NCI-H526 (cell line): ENCODE results near the gene PALM.
"Not testable (repeated sequence)": the region's sequence is repeated elsewhere in the genome, so short reads cannot be mapped to it uniquely, and the experiment has no call there.

ENCODE experiments used
- DNase-seq, 2 experiments: peaks; one replicate each; lab custom pipeline; 2025; lab: John Stamatoyannopoulos, UW

The PALM gene

DNA sequence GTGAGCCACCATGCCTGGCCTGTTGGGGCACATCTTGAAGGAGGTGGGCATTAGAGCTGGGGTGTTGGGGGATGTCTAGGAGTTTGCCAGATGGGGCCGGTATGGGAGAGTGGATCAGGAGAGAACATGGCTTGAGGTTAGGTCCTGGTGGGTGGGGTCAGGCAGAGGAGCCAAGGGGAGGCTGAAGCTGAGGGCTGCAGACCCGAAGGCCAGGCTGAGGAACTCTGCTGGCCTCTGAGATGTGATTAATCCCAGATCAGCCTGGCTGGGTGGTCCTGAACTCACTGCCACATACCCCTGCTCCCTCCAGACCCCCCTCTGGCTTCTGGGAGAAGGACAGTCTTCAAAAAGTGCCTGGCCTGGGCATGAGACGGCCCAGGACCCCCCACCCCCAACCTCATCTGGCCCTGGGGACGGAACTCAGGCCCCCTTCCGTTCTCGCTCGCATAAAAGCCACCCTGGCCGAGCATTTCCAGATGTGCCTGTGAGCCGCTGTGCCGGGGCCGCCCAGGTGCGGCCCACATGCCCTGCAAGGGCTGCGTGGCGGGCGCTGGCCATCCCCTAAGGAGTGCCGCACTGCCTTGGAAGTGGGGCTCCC is 29.8 kb upstream of the PALM start:
- DNase-seq, result no peak

GRCh38 chr19:679418-680286 is 29.1 kb upstream of the PALM start:
- peak in 1 of 2 experiments; percentile 34 for DNase-seq

- DNase-seq, result peak; percentile 88 to 96
These were observed 28.3 kb upstream of the PALM start for GRCh38 chr19:680287-681028.

DNA sequence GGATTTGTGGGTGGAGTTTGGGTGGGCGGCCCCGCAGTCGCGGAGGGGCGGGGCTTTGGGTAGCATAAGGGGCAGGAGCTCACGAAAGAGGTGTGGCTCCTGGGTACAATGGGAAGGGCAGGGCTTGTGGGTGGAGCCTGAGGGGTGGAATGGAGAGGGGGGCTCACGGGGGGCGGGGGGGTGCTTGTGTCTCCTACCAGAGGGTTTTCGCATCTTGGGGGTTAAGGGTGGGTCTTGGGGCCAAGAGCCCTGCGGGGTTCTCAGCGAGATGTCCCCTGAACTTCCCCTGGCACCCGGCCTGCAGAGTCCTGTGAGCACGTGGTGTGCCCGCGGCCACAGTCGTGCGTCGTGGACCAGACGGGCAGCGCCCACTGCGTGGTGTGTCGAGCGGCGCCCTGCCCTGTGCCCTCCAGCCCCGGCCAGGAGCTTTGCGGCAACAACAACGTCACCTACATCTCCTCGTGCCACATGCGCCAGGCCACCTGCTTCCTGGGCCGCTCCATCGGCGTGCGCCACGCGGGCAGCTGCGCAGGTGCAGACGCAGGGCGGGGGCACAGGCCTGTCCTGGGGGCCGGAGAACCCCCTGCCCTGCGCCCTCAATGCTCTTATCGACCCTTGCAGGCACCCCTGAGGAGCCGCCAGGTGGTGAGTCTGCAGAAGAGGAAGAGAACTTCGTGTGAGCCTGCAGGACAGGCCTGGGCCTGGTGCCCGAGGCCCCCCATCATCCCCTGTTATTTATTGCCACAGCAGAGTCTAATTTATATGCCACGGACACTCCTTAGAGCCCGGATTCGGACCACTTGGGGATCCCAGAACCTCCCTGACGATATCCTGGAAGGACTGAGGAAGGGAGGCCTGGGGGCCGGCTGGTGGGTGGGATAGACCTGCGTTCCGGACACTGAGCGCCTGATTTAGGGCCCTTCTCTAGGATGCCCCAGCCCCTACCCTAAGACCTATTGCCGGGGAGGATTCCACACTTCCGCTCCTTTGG is 27.4 kb upstream of the PALM start:
- DNase-seq, result no peak

DNA sequence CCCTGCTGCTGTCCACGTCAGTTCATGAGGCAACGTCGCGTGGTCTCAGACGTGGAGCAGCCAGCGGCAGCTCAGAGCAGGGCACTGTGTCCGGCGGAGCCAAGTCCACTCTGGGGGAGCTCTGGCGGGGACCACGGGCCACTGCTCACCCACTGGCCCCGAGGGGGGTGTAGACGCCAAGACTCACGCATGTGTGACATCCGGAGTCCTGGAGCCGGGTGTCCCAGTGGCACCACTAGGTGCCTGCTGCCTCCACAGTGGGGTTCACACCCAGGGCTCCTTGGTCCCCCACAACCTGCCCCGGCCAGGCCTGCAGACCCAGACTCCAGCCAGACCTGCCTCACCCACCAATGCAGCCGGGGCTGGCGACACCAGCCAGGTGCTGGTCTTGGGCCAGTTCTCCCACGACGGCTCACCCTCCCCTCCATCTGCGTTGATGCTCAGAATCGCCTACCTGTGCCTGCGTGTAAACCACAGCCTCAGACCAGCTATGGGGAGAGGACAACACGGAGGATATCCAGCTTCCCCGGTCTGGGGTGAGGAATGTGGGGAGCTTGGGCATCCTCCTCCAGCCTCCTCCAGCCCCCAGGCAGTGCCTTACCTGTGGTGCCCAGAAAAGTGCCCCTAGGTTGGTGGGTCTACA is 25.9 kb upstream of the PALM start:
- no peak for DNase-seq

GRCh38 chr19:685454-685931 is 23.2 kb upstream of the PALM start:
- no peak for DNase-seq

GRCh38 chr19:686589-687297 is 22.0 kb upstream of the PALM start:
- DNase-seq, result no peak

- no peak for DNase-seq
These were observed 21.1 kb upstream of the PALM start for GRCh38 chr19:687569-688166.

GRCh38 chr19:688214-688613 is 20.5 kb upstream of the PALM start:
- no peak for DNase-seq

DNA sequence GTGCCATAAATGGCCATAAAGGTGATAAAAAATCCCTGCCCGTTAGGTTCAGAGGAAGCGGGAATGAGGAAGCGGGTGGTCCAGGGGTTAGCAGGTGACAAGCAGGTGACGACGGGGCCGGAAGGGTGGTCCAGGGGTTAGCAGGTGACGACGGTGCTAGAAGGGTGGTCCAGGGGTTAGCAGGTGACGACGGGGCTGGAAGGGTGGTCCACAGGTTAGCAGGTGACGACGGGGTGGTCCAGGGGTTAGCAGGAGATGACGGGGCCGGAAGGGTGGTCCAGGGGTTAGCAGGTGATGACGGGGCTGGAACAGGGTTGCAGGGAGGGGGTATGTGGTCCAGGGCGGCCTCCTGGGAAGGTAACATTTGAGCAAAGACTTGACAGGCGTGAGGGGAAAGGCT is 19.7 kb upstream of the PALM start:
- DNase-seq, result no peak

DNA sequence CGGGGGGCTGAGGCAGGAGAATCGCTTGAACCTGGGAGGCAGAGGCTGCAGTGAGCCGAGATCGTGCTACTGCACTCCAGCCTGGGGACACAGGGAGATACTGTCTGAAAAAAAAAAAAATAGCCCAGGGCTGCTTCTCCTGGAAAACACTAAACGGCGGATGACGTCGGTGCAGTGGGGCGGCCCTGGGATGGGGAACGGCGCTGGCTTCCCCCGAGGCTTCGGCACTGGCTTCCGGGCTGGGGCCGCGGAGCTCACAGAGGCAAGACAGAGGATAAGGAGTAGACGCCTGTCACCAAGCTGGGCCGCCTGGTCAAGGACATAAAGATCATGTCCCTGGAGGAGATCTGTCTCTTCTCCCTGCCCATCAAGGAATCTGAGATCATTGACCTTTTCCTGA is 18.5 kb upstream of the PALM start:
- no peak for DNase-seq

- no peak for DNase-seq
These were observed 14.0 kb upstream of the PALM start for GRCh38 chr19:694481-695351.

- no peak for DNase-seq
These were observed 13.3 kb upstream of the PALM start, which contains the start of gene PRSS57 for GRCh38 chr19:695352-695949. PRSS57 (minus strand) TSS chr19:695452; CDS start chr19:695430, 22 bp downstream.

DNA sequence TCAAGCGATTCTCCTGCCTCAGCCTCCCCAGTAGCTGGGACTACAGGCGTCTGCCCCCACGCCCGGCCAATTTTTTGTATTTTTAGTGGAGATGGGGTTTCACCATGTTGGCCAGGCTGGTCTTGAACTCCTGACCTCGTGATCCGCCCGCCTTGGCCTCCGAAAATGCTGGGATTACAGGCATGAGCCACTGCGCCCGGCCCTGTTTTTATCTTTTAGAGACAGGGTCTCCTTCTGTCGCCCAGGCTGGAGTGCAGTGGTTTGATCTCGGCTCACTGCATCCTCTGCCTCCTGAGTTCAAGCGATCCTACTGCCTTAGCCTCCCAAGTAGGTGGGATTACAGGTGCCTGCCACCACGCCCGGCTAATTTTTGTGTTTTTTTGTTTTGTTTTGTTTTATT is 10.2 kb upstream of the PALM start:
- DNase-seq, result not testable (repeated sequence)

DNA sequence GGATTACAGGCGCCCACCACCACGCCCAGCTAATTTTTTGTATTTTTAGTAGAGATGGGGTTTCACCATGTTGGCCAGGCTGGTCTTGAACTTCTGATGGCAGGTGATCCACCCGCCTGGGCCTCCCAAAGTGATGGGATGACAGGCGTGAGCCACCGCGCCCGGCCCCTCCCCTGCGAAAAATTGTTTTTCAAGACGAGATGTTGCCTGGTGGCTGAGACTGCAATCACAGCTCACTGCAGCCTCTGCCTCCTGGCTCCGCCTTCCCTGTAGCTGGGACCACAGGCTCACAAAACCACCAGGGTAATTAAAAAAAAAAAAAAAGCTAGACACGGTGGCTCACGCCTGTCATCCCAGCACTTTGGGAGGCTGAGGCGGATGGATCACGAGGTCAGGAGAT is 8.8 kb upstream of the PALM start:
- not testable (repeated sequence) for DNase-seq

DNA sequence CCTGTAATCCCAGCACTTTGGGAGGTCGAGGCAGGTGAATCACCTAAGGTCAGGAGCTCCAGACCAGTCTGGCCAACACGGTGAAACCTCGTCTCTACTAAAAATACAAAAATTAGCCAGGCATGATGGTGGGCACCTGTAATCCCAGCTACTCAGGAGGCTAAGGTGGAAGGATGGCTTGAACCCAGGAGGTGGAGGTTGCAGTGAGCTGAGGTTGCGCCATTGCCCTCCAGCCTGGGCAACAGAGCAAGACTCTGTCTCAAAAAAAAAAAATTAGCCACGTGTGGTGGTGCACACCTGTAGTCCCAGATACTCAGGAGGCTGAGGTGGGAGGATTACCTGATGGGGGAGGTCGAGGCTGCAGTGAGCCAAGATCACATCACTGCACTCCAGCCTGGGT is 5.9 kb upstream of the PALM start:
- not testable (repeated sequence) for DNase-seq

DNA sequence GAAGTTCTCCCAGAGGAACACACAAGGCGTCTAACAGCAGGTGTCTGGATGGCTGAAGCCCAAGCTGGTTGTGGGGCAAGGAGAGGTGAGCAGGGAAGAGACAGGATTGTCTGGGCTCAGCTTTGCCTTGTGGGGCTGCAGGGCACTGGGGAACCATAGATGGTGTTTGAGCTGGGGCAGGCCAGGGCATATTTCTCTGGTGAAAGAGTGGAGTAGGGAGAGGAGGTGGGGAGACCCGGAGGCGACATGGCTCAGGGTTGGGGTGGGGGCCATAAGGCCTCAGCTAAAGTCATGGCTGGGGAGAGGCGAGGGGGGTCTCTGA is 5.4 kb upstream of the PALM start:
- DNase-seq, result no peak

DNA sequence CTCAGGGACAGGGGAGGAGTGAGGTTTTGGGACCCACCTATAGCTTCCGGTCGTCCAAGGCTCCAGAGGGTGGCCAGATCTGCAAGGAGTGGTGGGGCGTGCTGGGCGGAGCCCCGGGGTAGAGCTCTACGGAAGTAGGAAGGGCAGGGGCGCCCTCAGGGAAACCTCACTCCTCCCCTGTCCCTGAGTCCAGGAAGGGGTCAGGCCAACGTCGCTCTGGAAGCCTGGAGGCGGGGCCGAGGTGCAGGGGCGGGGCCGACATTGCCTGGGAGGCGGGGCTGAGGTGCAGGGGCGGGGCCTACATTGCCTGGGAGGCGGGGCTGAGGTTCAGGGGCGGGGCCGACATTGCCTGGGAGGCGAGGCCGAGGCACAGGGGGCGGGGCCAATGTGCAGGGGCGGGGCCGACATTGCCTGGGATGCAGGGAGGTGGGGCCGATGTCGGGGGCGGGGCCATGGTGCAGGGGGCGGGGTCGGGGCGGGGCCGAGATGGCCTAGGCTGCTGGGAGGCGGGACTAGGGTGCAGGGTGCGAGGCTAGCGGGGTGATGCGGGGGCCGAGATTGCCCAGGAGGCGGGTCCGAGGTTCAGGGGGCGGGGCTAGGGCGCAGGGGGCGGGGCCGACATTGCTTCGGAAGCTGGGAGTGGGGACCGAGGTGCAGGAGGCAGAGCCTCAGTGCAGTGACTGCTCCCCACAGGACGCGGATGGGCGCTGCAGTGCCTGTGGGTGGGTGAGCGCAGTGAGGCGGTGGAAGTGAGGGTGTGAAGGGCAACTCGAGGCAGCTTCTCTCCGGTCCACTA is 4.9 kb upstream of the PALM start:
- peak; percentile 16 to 75 for DNase-seq
